Tibial artery (tissue), 4 donors: ENCODE data around the gene RASSF4.

Experiments
- DNase-seq, 2 donors: peaks; one replicate each; pipeline ENCODE4 v3.0.0-alpha.2; 2019
- H3K27ac ChIP-seq, 2 donors: fragments of 200-600 bp; sonication (generic) in 1 of 2; 1 replicate in 1 of 2; 2 replicates in 1 of 2; pipeline ENCODE4 v1.5.1; 2018 to 2019; ENCODE audit warnings: mild to moderate bottlenecking in 1 of 2
- H3K27me3 ChIP-seq, 2 donors: fragments of 200-600 bp; sonication (generic) in 1 of 2; one replicate each; pipeline versions ENCODE4 v1.5.1 to v1.6.0; 2016 to 2019
- H3K36me3 ChIP-seq, 3 donors: fragments of 200-600 bp; sonication (generic) in 2 of 3; one replicate each; pipeline ENCODE4 v1.5.1; 2016 to 2019; ENCODE audit warnings: mild to moderate bottlenecking in 2 of 3
- H3K4me1 ChIP-seq, 4 donors: fragments of 200-600 bp; sonication (generic) in 2 of 4; 1 replicate in 3 of 4; 2 replicates in 1 of 4; pipeline ENCODE4 v1.5.1; 2016 to 2019
- H3K4me3 ChIP-seq, 2 donors: fragments of 200-600 bp; sonication (generic) in 1 of 2; 1 replicate in 1 of 2; 2 replicates in 1 of 2; pipeline ENCODE4 v1.5.1; 2018 to 2019; ENCODE audit warnings: mild to moderate bottlenecking in 2 of 2
- H3K9me3 ChIP-seq, 3 donors: fragments of 200-600 bp; sonication (generic) in 1 of 3; one replicate each; pipeline ENCODE4 v1.5.1; 2016 to 2019
- CTCF ChIP-seq, 2 experiments: fragments of 200-600 bp in 1 of 2; fragments of 450-650 bp in 1 of 2; IDR thresholded peaks; one replicate each; pipeline ENCODE4 v1.5.1; 2017 to 2019; ENCODE audit warnings: antibody characterized with exemption in 2 of 2, mild to moderate bottlenecking in 1 of 2, moderate library complexity in 1 of 2
- intact Hi-C: fragments of 100-400 bp; cut with DNase I; formaldehyde crosslinking; loops from one replicate; pipeline ENCODE4 v1.15.0; 2023; ENCODE audit warnings: low total_unique reads

RASSF4 gene

DNA sequence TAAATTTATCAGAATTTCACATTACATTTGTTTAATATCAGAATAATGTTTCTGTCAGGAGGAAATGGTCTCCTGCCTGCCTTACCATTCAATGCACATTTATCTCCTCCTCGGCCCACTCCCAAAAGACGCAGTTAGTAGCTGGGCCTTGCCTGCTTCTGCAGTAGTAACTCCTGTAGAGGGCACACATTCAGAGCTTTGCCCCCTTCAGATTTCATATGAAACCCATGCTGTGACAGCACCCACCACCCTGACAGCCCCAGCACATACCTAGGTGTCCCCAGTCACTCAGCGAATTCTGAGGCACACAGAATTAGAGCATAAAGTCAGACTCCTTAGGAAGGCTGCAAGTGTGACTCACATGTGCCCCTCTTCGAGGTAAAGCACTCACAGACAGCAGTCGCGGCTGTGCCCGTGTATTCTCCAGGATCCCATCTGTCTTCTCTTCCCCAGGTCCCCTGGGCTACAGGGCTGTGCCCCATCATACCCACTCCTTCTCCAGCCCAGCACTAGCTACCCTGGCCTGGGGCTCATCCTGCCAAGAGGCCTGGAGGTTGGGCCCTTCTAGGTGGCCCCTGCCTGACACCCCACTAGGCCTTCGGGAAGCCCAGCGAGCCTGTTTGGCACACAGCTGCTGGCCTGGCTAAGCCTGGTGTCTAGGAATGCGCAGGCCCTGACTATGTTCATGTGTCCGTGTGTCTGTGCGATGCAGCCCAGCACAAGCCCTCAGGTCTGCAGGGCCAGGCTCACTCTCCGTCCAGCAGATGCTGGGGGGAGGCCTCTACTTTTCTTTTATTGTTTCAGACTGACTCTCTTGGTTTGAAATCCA, 23.7 kb downstream of the RASSF4 start:
- intact Hi-C loops = loop anchor here (2.0 to 5.0 kb wide), 2 partner anchors 14 to 1011 kb away; no protein-coding TSS in a partner anchor
- Histone ChIP-seq H3K27ac (peak overlapping the region; percentile 90 to 96), H3K36me3 (peaks cover 0 to 16% (median 7%) of the 10 kb centered on the region in 3 donors)

DNA sequence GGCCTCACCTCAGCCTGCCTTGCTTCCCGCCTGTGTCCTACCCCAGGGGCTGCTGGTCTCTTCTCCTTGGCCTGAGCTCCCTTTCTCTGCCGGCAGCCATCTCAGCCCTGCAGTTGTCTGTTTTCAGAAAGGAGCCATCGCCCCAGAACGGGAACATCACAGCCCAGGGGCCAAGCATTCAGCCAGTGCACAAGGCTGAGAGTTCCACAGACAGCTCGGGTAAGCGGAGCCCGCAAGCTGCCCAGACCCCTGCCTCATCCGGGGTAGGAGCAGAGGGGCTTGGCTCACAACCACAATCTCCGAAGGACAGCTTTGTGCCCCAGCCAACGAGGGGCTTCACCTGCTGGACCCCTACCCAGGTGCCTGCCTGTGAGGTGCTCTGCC, 24.3 kb downstream of the RASSF4 start:
- intact Hi-C loops = loop anchor here (2.0 to 5.0 kb wide), 2 partner anchors 13 to 1012 kb away; no protein-coding TSS in a partner anchor
- Histone ChIP-seq H3K36me3 (peaks cover 0 to 16% (median 4%) of the 10 kb centered on the region in 3 donors), H3K4me3 (no peak overlapping the region), H3K9me3 (no peaks in the 10 kb centered on the region), H3K4me1 (peaks cover 11 to 98% (median 82%) of the 10 kb centered on the region in 4 donors), H3K27ac (peak overlapping the region; percentile 90 to 96), H3K27me3 (no peaks in the 10 kb centered on the region)
- TF ChIP-seq CTCF (IDR thresholded peaks at IDR 0.05) = no peak
- peak; percentile 16 to 58 for DNase-seq

More for the DNA sequence above, 23.7 kb downstream of the RASSF4 start:
- Histone ChIP-seq H3K9me3 (no peaks in the 10 kb centered on the region), H3K4me3 (no peak overlapping the region), H3K4me1 (peaks cover 11 to 96% (median 83%) of the 10 kb centered on the region in 4 donors), H3K27me3 (no peaks in the 10 kb centered on the region)
- DNase-seq = peak; percentile 18 to 67
- TF ChIP-seq CTCF (IDR thresholded peaks at IDR 0.05) = no peak

DNA sequence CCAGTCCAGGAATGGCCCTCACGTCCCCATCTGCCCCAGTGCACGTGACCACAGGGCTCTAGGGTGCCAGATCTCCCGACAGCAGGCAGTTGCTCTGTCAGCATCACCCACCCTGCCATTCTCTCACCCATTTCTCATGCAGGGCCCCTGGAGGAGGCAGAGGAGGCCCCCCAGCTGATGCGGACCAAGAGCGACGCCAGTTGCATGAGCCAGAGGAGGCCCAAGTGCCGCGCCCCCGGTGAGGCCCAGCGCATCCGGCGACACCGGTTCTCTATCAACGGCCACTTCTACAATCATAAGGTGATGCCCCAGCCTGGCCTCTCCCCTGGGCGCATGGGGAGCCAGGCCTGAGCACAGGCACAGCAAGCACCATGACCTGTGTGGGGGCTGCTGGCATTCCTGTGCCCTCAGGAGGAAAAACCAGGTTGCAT, 25.1 kb downstream of the RASSF4 start:
- Histone ChIP-seq H3K27me3 (no peaks in the 10 kb centered on the region), H3K27ac (peak overlapping the region; percentile 90 to 96), H3K36me3 (peaks cover 0 to 22% (median 4%) of the 10 kb centered on the region in 3 donors), H3K4me1 (peaks cover 11 to 90% (median 74%) of the 10 kb centered on the region in 4 donors), H3K9me3 (no peaks in the 10 kb centered on the region), H3K4me3 (no peak overlapping the region)
- intact Hi-C loops = loop anchor here (5.0 kb wide), 1 partner anchor 1012 kb away; no protein-coding TSS in a partner anchor
- no peak for TF ChIP-seq CTCF (IDR thresholded peaks at IDR 0.05)
- DNase-seq = peak; percentile 19 to 65

DNA sequence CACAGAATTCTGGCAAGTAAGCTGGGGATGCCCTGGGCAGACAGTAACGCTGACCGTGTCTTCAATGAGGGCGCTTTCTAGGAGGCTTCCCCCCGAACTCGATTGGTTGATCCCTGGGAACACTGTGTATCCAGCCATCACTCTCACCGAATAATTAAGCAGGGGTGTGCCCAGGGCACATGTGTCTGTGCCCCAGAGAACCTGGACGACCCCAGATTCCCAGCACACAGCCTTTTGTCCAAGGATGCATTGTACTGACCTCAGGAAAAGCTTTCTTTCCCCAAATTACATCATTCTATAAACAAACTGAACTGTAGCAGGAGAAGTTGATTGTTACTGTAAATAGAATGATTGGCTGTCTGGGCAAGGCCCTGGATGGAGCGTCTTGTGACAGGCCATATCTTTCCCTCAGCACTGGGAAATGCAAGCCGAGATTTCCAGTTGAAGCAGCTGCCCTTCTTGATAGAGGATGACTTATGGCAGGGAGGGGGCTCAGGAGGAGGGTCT, 25.6 kb downstream of the RASSF4 start:
- H3K4me1 ChIP-seq = peaks cover 11 to 85% (median 68%) of the 10 kb centered on the region in 4 donors
- DNase-seq = peak; percentile 36 to 66
- H3K4me3 ChIP-seq = no peak overlapping the region
- H3K27ac ChIP-seq = peak overlapping the region; percentile 90 to 96
- H3K9me3 ChIP-seq = no peaks in the 10 kb centered on the region
- H3K27me3 ChIP-seq = no peaks in the 10 kb centered on the region
- peaks cover 0 to 26% (median 4%) of the 10 kb centered on the region in 3 donors for H3K36me3 ChIP-seq
- no peak for TF ChIP-seq CTCF (IDR thresholded peaks at IDR 0.05)
- intact Hi-C loops = no loop called here

DNA sequence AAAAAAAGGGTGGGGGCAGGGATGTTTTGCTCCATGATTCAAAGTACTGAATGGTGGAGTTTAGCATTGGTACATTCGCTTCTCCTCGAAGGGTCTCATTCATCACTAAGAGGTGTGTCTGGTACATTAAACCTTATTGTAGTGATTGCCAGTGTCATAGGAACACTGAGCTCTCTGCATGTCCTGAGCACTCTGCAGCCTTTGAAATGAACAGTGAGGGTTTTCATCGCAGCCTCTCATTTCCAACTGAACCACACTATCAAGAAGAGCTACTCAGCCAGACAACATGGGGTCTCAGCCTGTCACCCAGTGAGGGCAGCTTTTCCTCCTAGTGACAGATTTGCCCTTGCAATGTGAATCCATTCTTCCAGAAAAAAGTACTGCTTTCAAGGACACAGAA, 26.6 kb downstream of the RASSF4 start:
- Histone ChIP-seq H3K9me3 (no peaks in the 10 kb centered on the region), H3K36me3 (peaks cover 0 to 26% (median 4%) of the 10 kb centered on the region in 3 donors), H3K4me1 (peaks cover 2 to 80% (median 64%) of the 10 kb centered on the region in 4 donors), H3K4me3 (no peak overlapping the region), H3K27me3 (no peaks in the 10 kb centered on the region), H3K27ac (peak overlapping the region; percentile 90 to 96)
- intact Hi-C loops = no loop called here
- peak in 1 of 2 donors; percentile 9 for DNase-seq
- no peak for TF ChIP-seq CTCF (IDR thresholded peaks at IDR 0.05)
